ENCODE data around the gene CAMK2A. TPM values are rescaled to one million over a fixed set of nuclear protein-coding genes. Genes with fewer than 3 reads are reported as not detected.

The CAMK2A gene
- total RNA-seq, 2 donors from 2014 or later = 0.05 to 0.61 TPM

DNA sequence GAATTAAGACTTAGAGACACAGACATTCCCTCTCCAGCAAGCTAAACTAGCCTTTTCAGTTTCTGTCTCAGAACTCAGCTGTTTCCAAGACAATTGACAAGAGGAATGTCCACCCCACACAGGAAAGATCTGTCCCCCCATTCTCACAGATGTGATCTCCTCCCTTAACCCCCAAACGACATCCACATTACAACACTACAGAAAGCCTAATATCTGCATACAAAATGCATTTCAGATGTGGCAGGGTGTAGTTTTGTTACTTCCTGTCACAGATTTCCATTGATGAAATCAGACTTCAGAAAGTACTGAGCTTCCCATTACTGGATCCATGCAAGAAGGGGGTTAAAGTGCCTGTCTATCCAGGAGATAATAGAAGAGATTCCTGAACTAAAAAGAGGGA, 16.0 kb upstream of the CAMK2A start:
- Histone ChIP-seq H3K9me3 (no peaks in the 10 kb centered on the region), H3K4me3 (no peak overlapping the region), H3K9ac (ENCODE audit: low read depth in 2 of 2, low read length in 2 of 2) (no peak overlapping the region), H3K27me3 (peaks cover 16% of the 10 kb centered on the region), H3K27ac (no peak overlapping the region), H3K4me1 (no peaks in the 10 kb centered on the region), H3K36me3 (no peaks in the 10 kb centered on the region)
- TF ChIP-seq, protein P1, sequence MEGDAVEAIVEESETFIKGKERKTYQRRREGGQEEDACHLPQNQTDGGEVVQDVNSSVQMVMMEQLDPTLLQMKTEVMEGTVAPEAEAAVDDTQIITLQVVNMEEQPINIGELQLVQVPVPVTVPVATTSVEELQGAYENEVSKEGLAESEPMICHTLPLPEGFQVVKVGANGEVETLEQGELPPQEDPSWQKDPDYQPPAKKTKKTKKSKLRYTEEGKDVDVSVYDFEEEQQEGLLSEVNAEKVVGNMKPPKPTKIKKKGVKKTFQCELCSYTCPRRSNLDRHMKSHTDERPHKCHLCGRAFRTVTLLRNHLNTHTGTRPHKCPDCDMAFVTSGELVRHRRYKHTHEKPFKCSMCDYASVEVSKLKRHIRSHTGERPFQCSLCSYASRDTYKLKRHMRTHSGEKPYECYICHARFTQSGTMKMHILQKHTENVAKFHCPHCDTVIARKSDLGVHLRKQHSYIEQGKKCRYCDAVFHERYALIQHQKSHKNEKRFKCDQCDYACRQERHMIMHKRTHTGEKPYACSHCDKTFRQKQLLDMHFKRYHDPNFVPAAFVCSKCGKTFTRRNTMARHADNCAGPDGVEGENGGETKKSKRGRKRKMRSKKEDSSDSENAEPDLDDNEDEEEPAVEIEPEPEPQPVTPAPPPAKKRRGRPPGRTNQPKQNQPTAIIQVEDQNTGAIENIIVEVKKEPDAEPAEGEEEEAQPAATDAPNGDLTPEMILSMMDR (IDR thresholded peaks at IDR 0.05) = no peak
- intact Hi-C loops (cut with DNase I) = no loop called here
- DNase-seq = no peak

DNA sequence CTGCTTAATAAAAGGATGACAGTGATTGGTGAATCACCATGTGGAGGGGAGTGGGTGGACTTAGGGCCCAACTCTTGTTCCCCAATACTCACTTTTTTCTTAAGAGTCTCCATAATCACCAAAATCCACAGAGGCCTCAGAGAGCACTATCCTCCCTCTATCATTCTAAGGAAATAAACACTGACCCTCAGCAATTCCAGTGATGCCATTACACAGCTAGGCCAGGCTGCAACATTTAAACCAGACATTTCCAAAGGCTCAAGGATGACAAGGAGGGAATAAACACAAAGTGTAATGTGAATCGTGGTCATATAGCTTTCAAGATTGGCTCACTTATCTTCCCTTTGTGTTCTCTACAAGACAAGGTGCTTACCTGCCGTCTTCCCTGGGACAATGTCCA, 15.5 kb upstream of the CAMK2A start:
- H3K9ac ChIP-seq (ENCODE audit: low read depth in 2 of 2, low read length in 2 of 2) = no peak overlapping the region

GRCh38 chr5:150304481-150305081, 15.0 kb upstream of the CAMK2A start:
- H3K4me1 ChIP-seq = no peaks in the 10 kb centered on the region
- no peaks in the 10 kb centered on the region for H3K9me3 ChIP-seq
- H3K27ac ChIP-seq = no peak overlapping the region
- intact Hi-C loops (cut with DNase I) = no loop called here
- H3K27me3 ChIP-seq = peaks cover 16% of the 10 kb centered on the region
- no peak for DNase-seq
- TF ChIP-seq, protein P1 (IDR thresholded peaks at IDR 0.05) = no peak
- H3K9ac ChIP-seq (ENCODE audit: low read depth in 2 of 2, low read length in 2 of 2) = no peak overlapping the region
- no peak overlapping the region for H3K4me3 ChIP-seq
- no peaks in the 10 kb centered on the region for H3K36me3 ChIP-seq

More for the DNA sequence above, 15.5 kb upstream of the CAMK2A start:
- Histone ChIP-seq H3K4me3 (no peak overlapping the region), H3K4me1 (no peaks in the 10 kb centered on the region), H3K9me3 (no peaks in the 10 kb centered on the region), H3K27ac (no peak overlapping the region), H3K36me3 (no peaks in the 10 kb centered on the region), H3K27me3 (peaks cover 16% of the 10 kb centered on the region)
- no peak for DNase-seq
- TF ChIP-seq, protein P1 (IDR thresholded peaks at IDR 0.05) = no peak
- intact Hi-C loops (cut with DNase I) = no loop called here

DNA sequence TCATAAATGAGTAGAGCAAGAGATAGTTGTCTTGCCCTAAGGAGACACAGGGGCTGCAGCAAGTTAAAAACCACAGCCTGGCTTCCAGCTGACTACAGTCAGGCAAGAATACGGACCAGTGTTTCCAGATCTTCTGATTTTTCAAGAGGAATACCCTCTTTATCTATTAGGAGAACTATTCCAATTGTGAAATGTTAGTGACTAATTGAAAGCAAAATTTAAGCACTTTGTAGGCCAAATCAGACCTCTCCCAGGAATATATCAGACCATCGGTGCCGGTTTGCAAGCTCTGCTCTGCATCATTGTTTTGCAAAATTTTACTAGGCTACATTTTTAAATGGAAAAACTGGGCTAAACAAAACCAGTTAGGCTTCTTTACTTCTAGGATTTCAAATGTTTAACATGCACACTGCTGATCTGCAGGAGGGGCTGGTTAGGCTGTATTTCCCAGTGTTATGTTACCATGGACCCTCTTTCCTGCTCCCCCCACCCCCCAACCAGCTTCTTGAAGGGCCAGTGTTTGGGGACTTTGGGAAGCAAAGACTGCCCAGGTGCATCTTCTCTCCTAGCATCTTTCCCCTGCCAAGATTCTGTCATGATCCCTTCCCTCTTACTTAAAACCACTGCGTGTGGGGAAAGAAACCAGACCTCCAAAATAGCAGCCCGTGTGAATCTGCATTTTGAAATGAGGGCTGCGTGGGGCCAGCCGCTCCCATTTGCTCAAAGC, 14.2 kb upstream of the CAMK2A start:
- no peaks in the 10 kb centered on the region for H3K36me3 ChIP-seq
- H3K9ac ChIP-seq (ENCODE audit: low read depth in 2 of 2, low read length in 2 of 2) = no peak overlapping the region
- peaks cover 16% of the 10 kb centered on the region for H3K27me3 ChIP-seq
- TF ChIP-seq, protein P1 (IDR thresholded peaks at IDR 0.05) = no peak
- no peak overlapping the region for H3K27ac ChIP-seq
- no peaks in the 10 kb centered on the region for H3K4me1 ChIP-seq
- H3K9me3 ChIP-seq = no peaks in the 10 kb centered on the region
- H3K4me3 ChIP-seq = no peak overlapping the region
- DNase-seq = no peak
- intact Hi-C loops (cut with DNase I) = no loop called here

DNA sequence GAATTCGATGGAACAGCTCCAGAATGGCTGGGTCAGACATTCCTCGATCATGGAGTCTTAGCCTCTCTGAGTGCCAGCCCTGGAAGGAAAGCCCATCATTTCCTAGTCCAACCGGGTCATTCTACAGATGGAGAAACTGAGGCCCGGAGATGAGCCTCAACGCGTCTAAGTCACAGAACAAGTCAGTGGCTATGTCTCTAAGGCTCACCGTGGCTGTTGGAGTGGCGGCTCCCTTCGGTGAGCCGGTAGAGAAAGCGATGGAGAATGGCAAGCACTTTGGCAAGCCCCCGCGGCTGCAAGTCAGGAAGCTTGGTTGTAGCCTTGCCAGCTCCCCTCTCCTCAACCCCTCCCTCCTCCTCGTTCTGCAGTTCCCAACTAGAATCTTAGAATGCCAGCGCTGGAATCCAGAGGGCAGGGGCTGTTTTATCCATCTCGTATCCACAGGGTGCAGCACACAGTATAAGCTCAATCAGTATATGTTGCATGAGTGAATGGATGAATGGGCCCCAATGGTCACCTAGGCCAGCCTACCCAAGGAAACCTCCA, 13.6 kb upstream of the CAMK2A start:
- no peaks in the 10 kb centered on the region for H3K4me1 ChIP-seq
- intact Hi-C loops (cut with DNase I) = no loop called here

More for the DNA sequence above, 13.6 kb upstream of the CAMK2A start:
- no peak overlapping the region for H3K27ac ChIP-seq
- H3K9ac ChIP-seq (ENCODE audit: low read depth in 2 of 2, low read length in 2 of 2) = no peak overlapping the region
- H3K4me3 ChIP-seq = no peak overlapping the region
- TF ChIP-seq, protein P1 (IDR thresholded peaks at IDR 0.05) = no peak
- H3K27me3 ChIP-seq = peaks cover 16% of the 10 kb centered on the region
- no peaks in the 10 kb centered on the region for H3K9me3 ChIP-seq
- H3K36me3 ChIP-seq = no peaks in the 10 kb centered on the region
- no peak for DNase-seq

All from colonic mucosa (tissue), 4 donors.